ENCODE measurements around the gene HP1BP3.

GRCh38 chr1:20753589-20753988 is 33.5 kb downstream of the HP1BP3 start:
- TF ChIP-seq CTCF (conservative IDR thresholded peaks at IDR 0.05) (no peak), ZFX (IDR thresholded peaks at IDR 0.05) (no peak)
